ENCODE data around the gene MEF2D. TPM values are rescaled to one million over a fixed set of nuclear protein-coding genes. Genes with fewer than 3 reads are reported as not detected.

MEF2D gene
- total RNA-seq, 2 experiments from 2014 or later: 35.9 to 39.7 TPM

GRCh38 chr1:156506450-156506849 lies 5.9 kb upstream of the MEF2D start:
- no peak for DNase-seq
- Mint-ChIP-seq H3K4me3 (no peak overlapping the region), H3K9me3 (no peaks in the 10 kb centered on the region), H3K4me1 (ENCODE audit: low read depth) (peaks cover 80% of the 10 kb centered on the region), H3K36me3 (no peaks in the 10 kb centered on the region), H3K27me3 (no peaks in the 10 kb centered on the region), H3K27ac (peak overlapping the region; percentile 98)
- ChIA-PET POLR2A (no interaction called here), CTCF (no interaction called here)
- intact Hi-C loops (cut with micrococcal nuclease): loop anchor here (5.0 to 10.0 kb wide), 2 partner anchors 412 to 649 kb away; partner anchors contain the start of genes GON4L and SYT11

DNA sequence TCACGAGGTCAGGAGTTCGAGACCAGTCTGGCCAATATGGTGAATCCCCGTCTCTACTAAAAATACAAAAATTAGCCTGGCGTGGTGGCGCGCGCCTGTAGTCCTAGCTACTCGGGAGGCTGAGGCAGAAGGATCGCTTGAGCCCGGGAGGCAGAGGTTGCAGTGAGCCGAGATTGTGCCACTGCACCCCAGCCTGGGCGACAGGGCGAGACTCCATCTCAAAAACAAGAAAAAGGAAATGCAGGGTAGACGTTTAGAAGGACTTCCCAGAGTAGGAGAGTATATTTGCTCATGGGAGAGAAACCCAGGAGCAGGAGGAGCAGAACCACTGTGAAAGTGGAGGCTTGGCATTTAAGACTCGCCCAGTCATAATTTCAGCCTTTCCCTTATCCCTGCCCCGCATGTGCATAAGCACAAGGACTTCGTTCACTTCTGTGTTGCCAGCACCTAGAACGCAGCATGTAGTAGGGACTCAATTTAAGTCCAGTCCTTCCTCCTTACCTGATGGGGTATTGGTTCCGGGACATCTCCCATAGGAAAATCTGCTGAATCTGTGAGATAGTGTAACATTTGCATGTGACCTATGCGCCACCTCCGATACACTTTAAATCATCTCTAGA lies 5.2 kb upstream of the MEF2D start:
- peak overlapping the region; percentile 73 for H3K4me3 Mint-ChIP-seq
- no peaks in the 10 kb centered on the region for H3K36me3 Mint-ChIP-seq
- ChIA-PET CTCF (interaction anchor here (1.1 to 11.4 kb wide), 4 partner anchors 23 to 222 kb away, joined by 3 to 180 read pairs (median 4); partner anchors contain the start of gene METTL25B), POLR2A (interaction anchor here (0.7 to 7.8 kb wide), 4 partner anchors 15 to 48 kb away, joined by 3 to 103 read pairs (median 4); no protein-coding TSS in a partner anchor)
- intact Hi-C loops (cut with micrococcal nuclease): loop anchor here (1.0 to 10.0 kb wide), 4 partner anchors 48 to 648 kb away; partner anchors contain the start of genes GON4L, MRPL24 and SYT11
- H3K9me3 Mint-ChIP-seq: no peaks in the 10 kb centered on the region
- H3K4me1 Mint-ChIP-seq (ENCODE audit: low read depth): peaks cover 76% of the 10 kb centered on the region
- DNase-seq: no peak
- H3K27ac Mint-ChIP-seq: peak overlapping the region; percentile 98
- H3K27me3 Mint-ChIP-seq: no peaks in the 10 kb centered on the region

DNA sequence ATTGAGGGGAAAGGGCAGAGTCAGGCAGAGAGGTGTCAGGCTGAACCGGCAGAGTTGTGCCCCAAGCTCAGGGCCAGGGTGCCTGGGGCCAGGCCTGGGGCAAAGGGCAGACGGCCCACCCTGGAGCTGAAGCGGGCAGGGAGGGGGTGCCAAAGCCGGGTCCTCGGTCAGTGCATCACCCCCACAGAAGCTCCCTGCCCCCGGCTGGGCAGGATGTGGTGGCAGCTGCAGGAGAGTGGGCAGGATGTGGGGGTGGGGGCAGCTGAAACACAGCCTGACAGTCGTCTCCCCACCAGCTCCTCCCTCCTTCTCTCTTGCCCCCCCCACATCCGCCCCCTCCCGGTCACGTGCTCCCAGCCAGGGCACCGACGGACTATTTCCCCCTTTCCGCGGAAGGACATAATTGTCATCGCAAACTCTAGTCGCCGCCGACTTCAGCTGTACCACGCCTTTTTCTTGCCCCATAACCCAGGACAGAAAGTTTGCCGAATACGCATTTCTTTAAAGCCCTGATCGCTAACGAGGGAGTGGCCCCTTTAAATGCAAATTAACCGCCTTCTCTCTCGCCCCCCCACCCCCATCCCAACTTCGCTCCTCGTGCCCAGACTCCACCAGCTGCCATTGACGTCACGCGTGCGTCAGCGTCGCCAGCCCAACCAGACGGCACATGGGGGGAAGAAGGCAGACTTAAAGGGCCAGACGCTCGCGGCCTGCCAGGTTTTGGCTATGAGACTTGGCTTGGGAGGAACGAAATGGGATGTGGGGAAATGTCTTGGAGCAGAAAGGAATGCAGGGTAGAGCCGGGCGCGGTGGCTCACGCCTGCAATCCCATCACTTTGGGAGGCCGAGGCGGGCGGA lies 4.5 kb upstream of the MEF2D start:
- H3K27me3 Mint-ChIP-seq: no peaks in the 10 kb centered on the region
- intact Hi-C loops (cut with micrococcal nuclease): loop anchor here (1.0 to 10.0 kb wide), 8 partner anchors 48 to 648 kb away; partner anchors contain the start of genes CCT3, GON4L, GPATCH4 and IQGAP3
- H3K4me1 Mint-ChIP-seq (ENCODE audit: low read depth): peaks cover 69% of the 10 kb centered on the region
- DNase-seq: peak; percentile 99
- H3K9me3 Mint-ChIP-seq: no peaks in the 10 kb centered on the region
- peak overlapping the region; percentile 98 for H3K27ac Mint-ChIP-seq
- ChIA-PET CTCF (interaction anchor here (1.1 to 11.4 kb wide), 6 partner anchors 23 to 223 kb away, joined by 3 to 180 read pairs (median 4); partner anchors contain the start of gene METTL25B), POLR2A (interaction anchor here (0.6 to 7.8 kb wide), 7 partner anchors 14 to 242 kb away, joined by 3 to 103 read pairs (median 3); no protein-coding TSS in a partner anchor)
- H3K4me3 Mint-ChIP-seq: peak overlapping the region; percentile 73
- H3K36me3 Mint-ChIP-seq: no peaks in the 10 kb centered on the region

DNA sequence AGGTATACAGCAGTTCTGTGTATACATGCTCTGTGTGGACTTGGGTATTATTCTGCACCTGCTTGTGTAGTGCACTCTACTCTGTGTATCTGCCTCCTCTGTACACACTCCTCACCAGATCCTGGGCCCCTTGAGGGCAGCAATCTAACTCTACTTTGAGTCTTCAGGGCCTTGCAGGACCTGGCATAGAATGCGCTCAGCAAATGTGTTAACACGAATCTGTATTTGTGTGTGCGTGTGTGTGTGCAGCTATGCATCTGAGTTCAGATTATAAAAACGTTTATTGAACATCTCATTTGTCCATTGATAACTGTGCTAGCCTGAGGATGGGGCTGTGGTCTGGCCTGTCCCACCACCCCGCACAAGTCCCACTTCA lies 3.9 kb upstream of the MEF2D start:
- Mint-ChIP-seq H3K27me3 (no peaks in the 10 kb centered on the region), H3K27ac (peak overlapping the region; percentile 98), H3K9me3 (no peaks in the 10 kb centered on the region), H3K4me1 (ENCODE audit: low read depth) (peaks cover 67% of the 10 kb centered on the region), H3K36me3 (no peaks in the 10 kb centered on the region), H3K4me3 (peak overlapping the region; percentile 73)
- POLR2A ChIA-PET: interaction anchor here (0.6 to 7.8 kb wide), 7 partner anchors 14 to 243 kb away, joined by 3 to 103 read pairs (median 3); no protein-coding TSS in a partner anchor
- CTCF ChIA-PET: interaction anchor here (1.1 to 11.4 kb wide), 7 partner anchors 14 to 223 kb away, joined by 3 to 180 read pairs (median 5); partner anchors contain the start of gene METTL25B
- intact Hi-C loops (cut with micrococcal nuclease): loop anchor here (5.0 to 10.0 kb wide), 5 partner anchors 68 to 410 kb away; partner anchors contain the start of genes CCT3, GPATCH4, IQGAP3 and PMF1
- DNase-seq: peak; percentile 58

- ChIA-PET POLR2A (interaction anchor here (0.6 to 7.8 kb wide), 5 partner anchors 13 to 47 kb away, joined by 3 to 103 read pairs (median 3); no protein-coding TSS in a partner anchor), CTCF (interaction anchor here (1.2 to 11.4 kb wide), 6 partner anchors 14 to 82 kb away, joined by 3 to 180 read pairs (median 5); no protein-coding TSS in a partner anchor)
- Mint-ChIP-seq H3K4me1 (ENCODE audit: low read depth) (peaks cover 66% of the 10 kb centered on the region), H3K27ac (peak overlapping the region; percentile 98), H3K27me3 (no peaks in the 10 kb centered on the region), H3K4me3 (peak overlapping the region; percentile 73), H3K9me3 (no peaks in the 10 kb centered on the region), H3K36me3 (no peaks in the 10 kb centered on the region)
- no peak for DNase-seq
- intact Hi-C loops (cut with micrococcal nuclease): loop anchor here (5.0 to 10.0 kb wide), 5 partner anchors 68 to 409 kb away; partner anchors contain the start of genes CCT3, GPATCH4, IQGAP3 and PMF1
Observed at GRCh38 chr1:156503698-156504437, 3.3 kb upstream of the MEF2D start.

DNA sequence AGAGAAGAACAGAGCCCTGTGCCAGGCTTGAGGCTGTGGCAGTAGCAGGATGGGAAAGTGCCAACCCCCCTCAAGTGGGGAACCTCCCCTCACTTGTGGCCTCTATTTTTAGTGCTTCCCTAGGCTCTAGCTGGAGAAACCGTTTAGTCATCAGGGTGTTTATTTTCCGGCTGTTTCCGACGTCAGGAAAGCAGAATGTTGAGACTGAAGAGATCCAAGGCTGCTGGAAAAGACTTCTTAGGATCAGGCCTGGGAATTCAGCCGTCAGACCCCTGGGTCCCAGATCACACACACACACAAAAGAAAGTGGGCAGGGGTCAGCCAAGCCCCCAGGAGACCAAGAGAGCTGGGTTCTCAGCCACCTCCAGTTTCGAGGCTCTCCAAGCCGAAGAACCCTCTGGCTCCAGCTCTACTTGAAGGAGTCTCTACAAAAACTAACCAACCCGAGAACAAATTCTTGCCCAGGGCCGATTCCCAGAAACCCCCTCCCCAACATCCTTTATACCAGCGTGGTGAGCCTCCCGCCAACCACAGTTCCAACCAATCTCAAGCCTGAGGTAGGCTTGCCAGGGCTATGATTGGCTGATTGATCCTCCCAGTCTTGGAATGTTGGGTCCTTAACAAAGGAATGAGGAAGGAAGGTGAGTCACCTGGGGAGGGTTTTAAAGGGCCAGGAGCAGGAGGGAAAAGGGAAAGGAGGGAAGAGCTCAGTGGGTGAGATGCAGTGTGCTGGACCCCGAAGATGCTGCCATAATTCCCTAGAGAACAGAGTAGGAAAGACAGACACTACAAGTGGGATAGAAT lies 2.5 kb upstream of the MEF2D start:
- Mint-ChIP-seq H3K4me1 (ENCODE audit: low read depth) (peaks cover 67% of the 10 kb centered on the region), H3K4me3 (no peak overlapping the region), H3K36me3 (no peaks in the 10 kb centered on the region)

GRCh38 chr1:156502391-156502893 lies 1.9 kb upstream of the MEF2D start:
- Mint-ChIP-seq H3K9me3 (no peaks in the 10 kb centered on the region), H3K27me3 (no peaks in the 10 kb centered on the region), H3K4me3 (peak overlapping the region; percentile 70), H3K4me1 (ENCODE audit: low read depth) (peaks cover 69% of the 10 kb centered on the region), H3K36me3 (no peaks in the 10 kb centered on the region), H3K27ac (peak overlapping the region; percentile 91)
- ChIA-PET CTCF (interaction anchor here (0.9 to 11.4 kb wide), 8 partner anchors 12 to 224 kb away, joined by 3 to 180 read pairs (median 7); partner anchors contain the start of gene GPATCH4), POLR2A (interaction anchor here (1.1 to 7.8 kb wide), 4 partner anchors 12 to 45 kb away, joined by 3 to 103 read pairs (median 8); no protein-coding TSS in a partner anchor)
- intact Hi-C loops (cut with micrococcal nuclease): loop anchor here (5.0 to 10.0 kb wide), 5 partner anchors 70 to 408 kb away; partner anchors contain the start of genes CCT3, GPATCH4, IQGAP3 and PMF1
- DNase-seq: no peak

More for the DNA sequence above, 2.5 kb upstream of the MEF2D start:
- POLR2A ChIA-PET: interaction anchor here (1.1 to 7.8 kb wide), 3 partner anchors 13 to 46 kb away, joined by 3 to 103 read pairs (median 3); no protein-coding TSS in a partner anchor
- DNase-seq: no peak
- H3K27me3 Mint-ChIP-seq: no peaks in the 10 kb centered on the region
- CTCF ChIA-PET: interaction anchor here (0.9 to 11.4 kb wide), 6 partner anchors 13 to 223 kb away, joined by 3 to 180 read pairs (median 7); no protein-coding TSS in a partner anchor
- intact Hi-C loops (cut with micrococcal nuclease): loop anchor here (5.0 to 10.0 kb wide), 5 partner anchors 69 to 408 kb away; partner anchors contain the start of genes CCT3, GPATCH4, IQGAP3 and PMF1
- H3K27ac Mint-ChIP-seq: peak overlapping the region; percentile 91
- H3K9me3 Mint-ChIP-seq: no peaks in the 10 kb centered on the region

DNA sequence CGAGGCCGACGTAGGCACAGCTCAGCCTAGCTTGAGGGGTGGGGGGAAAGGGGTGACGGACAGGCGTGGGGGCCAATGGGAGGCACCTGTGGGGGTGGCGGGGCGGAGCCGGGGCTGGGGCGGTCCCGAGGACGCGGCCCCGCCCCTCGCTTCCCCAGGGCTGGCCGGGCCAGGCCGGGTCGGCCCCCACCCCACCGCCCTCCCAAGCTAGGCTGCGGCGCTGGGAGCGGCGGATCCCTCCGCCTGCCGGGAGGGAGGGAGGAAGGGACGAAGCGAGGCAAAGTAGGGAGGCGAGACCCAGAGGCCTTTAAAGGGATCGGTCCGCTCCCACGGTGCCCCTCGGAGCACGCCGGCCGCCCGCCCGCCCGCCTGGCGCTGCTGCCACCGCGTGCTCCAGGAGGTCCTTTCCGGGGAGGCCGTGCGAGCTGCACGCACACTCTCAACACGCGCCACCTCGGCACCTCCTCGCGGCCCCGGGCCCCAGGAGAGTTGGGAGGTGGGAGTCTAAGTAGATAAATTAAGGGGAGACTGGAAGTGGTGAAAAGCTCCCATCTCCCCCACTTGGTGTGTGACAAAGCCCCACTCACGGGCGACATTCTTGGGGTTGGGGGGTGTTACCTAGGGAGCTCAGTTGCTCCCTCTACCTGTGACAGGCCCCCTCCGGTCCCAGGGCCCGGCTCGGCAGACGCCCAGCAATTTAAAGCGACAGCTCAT lies 375 bp upstream of the MEF2D start:
- H3K9me3 Mint-ChIP-seq: no peaks in the 10 kb centered on the region
- no peaks in the 10 kb centered on the region for H3K36me3 Mint-ChIP-seq
- no peaks in the 10 kb centered on the region for H3K27me3 Mint-ChIP-seq
- ChIA-PET POLR2A (interaction anchor here (0.8 to 7.8 kb wide), 14 partner anchors 10 to 288 kb away, joined by 3 to 103 read pairs (median 6); partner anchors contain the start of genes MRPL24, NAXE and PMF1), CTCF (interaction anchor here (0.6 to 11.4 kb wide), 19 partner anchors 8 to 123 kb away, joined by 3 to 180 read pairs (median 5); partner anchors contain the start of genes GPATCH4 and NAXE)
- H3K4me1 Mint-ChIP-seq (ENCODE audit: low read depth): peaks cover 74% of the 10 kb centered on the region
- peak overlapping the region; percentile 91 for H3K27ac Mint-ChIP-seq
- peak overlapping the region; percentile 92 for H3K4me3 Mint-ChIP-seq
- intact Hi-C loops (cut with micrococcal nuclease): loop anchor here (1.0 to 10.0 kb wide), 8 partner anchors 12 to 406 kb away; partner anchors contain the start of genes CCT3, GPATCH4, IQGAP3 and PMF1
- peak; percentile 95 for DNase-seq

DNA sequence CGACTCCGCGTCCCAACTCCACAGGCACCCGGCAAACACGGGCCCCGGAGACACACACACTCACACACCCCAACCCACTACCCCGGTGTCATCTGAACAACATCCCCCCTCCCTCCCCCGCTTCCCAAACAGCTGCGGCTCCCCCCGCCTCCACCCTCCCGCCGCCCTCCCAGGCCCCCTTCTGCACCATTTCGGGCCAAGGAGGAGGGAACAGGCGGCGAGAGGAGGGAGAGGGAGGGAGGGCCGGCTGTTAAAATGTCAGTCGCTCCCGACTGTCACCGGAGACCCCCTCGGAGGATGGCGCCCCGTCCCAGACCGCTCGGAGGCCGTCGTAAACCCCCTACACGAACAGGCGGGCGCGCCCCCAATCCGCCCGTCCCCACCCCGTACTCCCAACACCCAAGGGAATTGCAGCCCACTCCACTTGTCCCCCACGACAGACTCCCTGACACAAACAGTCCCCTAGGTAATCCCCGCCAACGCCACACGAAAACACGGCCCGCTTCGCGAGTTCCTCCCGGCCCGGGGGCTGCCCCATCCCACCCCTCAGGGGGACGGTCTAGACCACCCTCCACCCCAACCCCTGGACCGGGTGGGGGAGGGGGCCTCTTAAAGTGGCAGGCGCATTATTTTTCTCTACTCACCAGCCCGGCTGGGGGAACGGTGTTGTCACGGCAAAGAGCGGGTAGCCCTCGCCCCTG lies 583 bp downstream of the MEF2D start:
- POLR2A ChIA-PET: interaction anchor here (0.9 to 7.8 kb wide), 11 partner anchors 9 to 222 kb away, joined by 3 to 103 read pairs (median 7); partner anchors contain the start of gene NAXE
- intact Hi-C loops (cut with micrococcal nuclease): loop anchor here (1.0 to 10.0 kb wide), 6 partner anchors 11 to 405 kb away; partner anchors contain the start of genes CCT3, GPATCH4, IQGAP3 and PMF1
- Mint-ChIP-seq H3K27ac (peak overlapping the region; percentile 91), H3K4me3 (peak overlapping the region; percentile 92), H3K36me3 (no peaks in the 10 kb centered on the region), H3K9me3 (no peaks in the 10 kb centered on the region), H3K4me1 (ENCODE audit: low read depth) (peaks cover 73% of the 10 kb centered on the region), H3K27me3 (no peaks in the 10 kb centered on the region)
- DNase-seq: peak; percentile 53
- CTCF ChIA-PET: interaction anchor here (0.6 to 11.4 kb wide), 11 partner anchors 9 to 124 kb away, joined by 3 to 180 read pairs (median 7); partner anchors contain the start of gene NAXE

Data from activated CD4-positive, alpha-beta memory T cell treated with anti-CD3 and anti-CD28 coated beads for 36 hours (primary cell).